ENCODE measurements around the gene CORO2B. TPM values are rescaled to one million over a fixed set of nuclear protein-coding genes. Genes with fewer than 3 reads are reported as not detected.

Gene CORO2B
- polyA plus RNA-seq, 1 donor = 5.4 TPM

DNA sequence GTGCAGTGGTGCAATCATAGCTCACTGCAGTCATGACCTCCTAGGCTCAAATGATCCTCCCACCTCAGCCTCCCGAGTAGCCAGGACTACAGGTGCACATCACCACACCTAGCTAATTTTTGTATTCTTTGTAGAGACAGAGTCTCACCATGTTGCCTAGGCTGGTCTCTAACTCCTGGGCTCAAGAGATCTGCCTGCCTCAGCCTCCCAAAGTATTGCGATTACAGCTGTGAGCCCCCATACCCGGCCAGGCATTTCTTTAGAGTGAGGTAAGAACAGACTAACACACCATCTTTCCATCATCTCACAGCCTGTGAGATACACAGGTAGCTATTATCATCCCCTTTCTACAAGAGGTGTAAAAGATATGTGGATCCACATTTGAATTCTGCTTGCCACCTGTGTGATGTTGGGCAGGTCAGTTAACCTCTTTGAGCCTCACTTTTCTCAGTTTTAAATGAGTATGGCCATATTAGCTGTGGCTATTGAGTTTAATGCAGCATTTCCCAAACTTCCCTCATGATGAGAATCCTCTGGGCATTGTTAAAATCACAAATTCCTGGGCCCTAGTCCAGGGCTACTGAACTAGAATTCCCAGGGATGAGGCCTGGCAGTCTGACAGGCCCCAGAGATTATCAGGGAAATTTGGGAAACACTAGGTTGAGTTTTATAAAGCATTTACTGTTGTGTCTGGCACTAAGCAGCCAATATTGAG is 195.9 kb downstream of the CORO2B start:
- Histone ChIP-seq H3K9me3 (ENCODE audit: control insufficient read depth, low read depth, low read length) (no peaks in the 10 kb centered on the region), H3K4me1 (ENCODE audit: control insufficient read depth, insufficient read depth, low read length) (no peaks in the 10 kb centered on the region), H3K27me3 (ENCODE audit: control insufficient read depth, insufficient read depth, low read length) (no peaks in the 10 kb centered on the region), H3K36me3 (ENCODE audit: control insufficient read depth, insufficient read depth, low read length) (peaks cover 15% of the 10 kb centered on the region), H3K4me3 (ENCODE audit: low read length) (no peak overlapping the region), H3K27ac (ENCODE audit: low read length) (no peak overlapping the region)
- WGBS (ENCODE audit: insufficient coverage, low lambda C conversion rate) = no CpG with 5 or more reads among the region's 3 CpGs
- no peak for DNase-seq

DNA sequence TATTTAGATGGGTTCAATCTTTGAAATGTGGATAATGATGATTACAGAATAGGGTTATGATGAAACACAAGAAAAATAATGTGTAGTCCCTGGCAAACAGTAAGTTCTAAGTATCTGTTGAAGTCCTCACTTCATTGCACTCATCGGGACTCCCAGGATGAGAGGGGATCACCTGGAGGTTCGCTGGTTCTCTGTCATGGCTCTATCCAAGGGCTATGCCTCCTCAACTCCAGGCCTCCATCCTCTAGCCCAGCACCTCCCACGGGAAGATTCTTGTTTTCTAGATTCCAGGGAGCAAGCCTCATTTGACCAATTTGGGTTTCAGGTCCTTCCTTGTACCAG is 196.4 kb downstream of the CORO2B start:
- no peaks in the 10 kb centered on the region for H3K9me3 ChIP-seq (ENCODE audit: control insufficient read depth, low read depth, low read length)
- no peaks in the 10 kb centered on the region for H3K27me3 ChIP-seq (ENCODE audit: control insufficient read depth, insufficient read depth, low read length)
- peaks cover 18% of the 10 kb centered on the region for H3K36me3 ChIP-seq (ENCODE audit: control insufficient read depth, insufficient read depth, low read length)
- no peaks in the 10 kb centered on the region for H3K4me1 ChIP-seq (ENCODE audit: control insufficient read depth, insufficient read depth, low read length)
- DNase-seq = no peak
- no peak overlapping the region for H3K27ac ChIP-seq (ENCODE audit: low read length)
- H3K4me3 ChIP-seq (ENCODE audit: low read length) = no peak overlapping the region
- WGBS (ENCODE audit: insufficient coverage, low lambda C conversion rate) = no CpG with 5 or more reads among the region's 3 CpGs

DNA sequence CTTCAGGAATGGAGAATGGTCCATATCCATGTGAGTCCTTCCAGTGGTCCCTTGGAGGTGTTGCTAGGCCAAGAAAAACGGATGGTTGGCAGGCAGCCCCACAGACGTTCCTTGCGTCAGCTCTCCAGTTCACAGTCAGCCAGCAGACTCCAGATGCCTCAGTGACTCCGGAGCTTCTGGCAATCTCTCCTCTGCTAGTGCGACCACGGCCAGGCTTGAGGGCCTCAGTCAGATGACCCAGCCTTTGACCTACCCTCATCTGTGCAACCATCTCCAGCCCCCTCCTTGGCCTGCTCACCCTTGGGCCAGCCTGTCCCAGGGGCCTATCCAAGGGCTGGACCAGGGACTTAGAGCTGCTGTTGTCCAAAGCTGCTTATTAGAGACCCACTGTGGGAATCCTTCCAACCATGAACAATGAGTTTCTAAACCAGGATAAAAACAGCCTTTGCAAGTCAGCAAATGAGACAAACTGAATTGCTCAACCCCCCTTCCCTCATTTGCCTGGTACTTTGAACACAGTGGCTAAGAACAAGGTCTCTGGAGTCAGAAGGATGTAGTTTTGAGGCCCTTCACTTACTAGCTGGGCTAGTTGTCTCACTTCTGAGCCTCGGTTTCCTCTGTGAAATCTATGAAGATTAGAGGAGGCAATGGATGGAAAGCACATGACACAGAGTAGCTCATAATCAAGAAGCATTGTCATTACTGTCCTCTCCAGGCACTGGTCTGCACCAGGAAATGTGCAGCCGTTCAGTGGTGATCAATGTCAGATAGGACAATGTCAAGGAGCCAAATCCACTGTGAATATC is 197.1 kb downstream of the CORO2B start:
- Histone ChIP-seq H3K9me3 (ENCODE audit: control insufficient read depth, low read depth, low read length) (no peaks in the 10 kb centered on the region), H3K4me1 (ENCODE audit: control insufficient read depth, insufficient read depth, low read length) (no peaks in the 10 kb centered on the region), H3K36me3 (ENCODE audit: control insufficient read depth, insufficient read depth, low read length) (peaks cover 25% of the 10 kb centered on the region), H3K27ac (ENCODE audit: low read length) (no peak overlapping the region), H3K27me3 (ENCODE audit: control insufficient read depth, insufficient read depth, low read length) (no peaks in the 10 kb centered on the region), H3K4me3 (ENCODE audit: low read length) (no peak overlapping the region)
- WGBS (ENCODE audit: insufficient coverage, low lambda C conversion rate) = no CpG with 5 or more reads among the region's 8 CpGs
- DNase-seq = no peak

DNA sequence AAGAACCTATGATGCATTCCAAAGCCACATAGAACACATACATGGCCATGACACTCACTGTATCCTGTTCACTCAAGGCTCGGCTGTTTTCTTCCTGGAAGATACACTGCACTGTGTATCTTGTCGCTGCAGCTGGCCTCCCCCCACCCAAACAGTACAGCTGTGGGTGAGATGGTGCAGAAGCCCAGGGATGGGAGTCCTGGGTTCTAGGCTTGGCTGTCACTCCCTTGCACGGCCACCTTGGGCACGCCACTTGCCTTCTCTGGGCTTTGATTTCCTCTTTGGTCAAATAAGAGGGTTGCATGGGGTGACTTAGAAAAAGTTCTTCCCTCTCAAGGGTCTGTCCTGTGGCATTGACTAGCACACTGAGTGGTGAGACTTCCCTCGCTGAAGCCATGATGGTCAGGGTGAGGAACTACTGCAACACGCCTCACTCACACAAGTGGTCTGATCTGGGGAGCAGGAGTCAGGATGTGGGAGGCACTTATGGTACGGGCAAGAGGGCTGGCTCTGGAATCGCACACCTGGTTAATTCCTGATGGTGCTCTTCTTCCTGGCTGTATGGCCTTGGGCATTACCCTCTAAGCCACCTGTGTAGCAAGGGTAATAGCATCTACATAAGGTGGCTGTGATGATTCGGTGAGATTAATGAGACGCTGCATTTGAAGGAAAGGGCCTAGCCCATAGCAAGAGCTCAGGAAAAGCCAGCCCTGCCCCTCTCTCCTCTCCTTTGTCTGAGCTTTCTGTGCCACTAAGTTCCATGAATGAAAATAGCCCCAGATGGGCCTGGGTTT is 197.9 kb downstream of the CORO2B start:
- H3K27me3 ChIP-seq (ENCODE audit: control insufficient read depth, insufficient read depth, low read length) = no peaks in the 10 kb centered on the region
- peaks cover 28% of the 10 kb centered on the region for H3K36me3 ChIP-seq (ENCODE audit: control insufficient read depth, insufficient read depth, low read length)
- no peak for DNase-seq
- H3K9me3 ChIP-seq (ENCODE audit: control insufficient read depth, low read depth, low read length) = no peaks in the 10 kb centered on the region
- 90% methylated on average over 2 of the region's 10 CpGs for WGBS (ENCODE audit: insufficient coverage, low lambda C conversion rate)
- no peak overlapping the region for H3K4me3 ChIP-seq (ENCODE audit: low read length)
- H3K4me1 ChIP-seq (ENCODE audit: control insufficient read depth, insufficient read depth, low read length) = no peaks in the 10 kb centered on the region
- no peak overlapping the region for H3K27ac ChIP-seq (ENCODE audit: low read length)

Other genes with a start within 250 kb of the CORO2B start
- gene ITGA11, start 146.8 kb upstream of the CORO2B start, polyA plus RNA-seq = 1.8 TPM
- 201 TPM for gene ANP32A, start 241.9 kb downstream of the CORO2B start, polyA plus RNA-seq

Measured in large intestine (tissue), 3 donors.